GM21529 (cell line): ENCODE results near the gene NUF2.

Experiments
- ATAC-seq: cut with Tn5 transposase; IDR thresholded peaks from one replicate; pipeline ENCODE4 v1.9.1; 2021; ENCODE audit not compliant: unreplicated experiment

The NUF2 gene

GRCh38 chr1:163399976-163400601 is 78.3 kb downstream of the NUF2 start:
- ATAC-seq, result no peak

- no peak for ATAC-seq
Observed at GRCh38 chr1:163401211-163401610, 79.5 kb downstream of the NUF2 start.
